Activated T-cell treated with anti-CD3 and anti-CD28 coated beads, Interleukin-2, amount 50 U/mL, for 72 hours (primary cell): ENCODE measurements around the gene STRA6. TPM values are rescaled to one million over a fixed set of nuclear protein-coding genes. Genes with fewer than 3 reads are reported as not detected.

ENCODE experiments used
- ATAC-seq, 2 donors: fragments of 150-1000 bp; cut with Tn5 transposase; replicated peaks in 1 of 2; 2 replicates each; pipeline ENCODE4 v1.10.0; 2021; ENCODE audit warnings: moderate library complexity in 2 of 2, mild to moderate bottlenecking in 1 of 2
- DNase-seq, 2 donors: peaks; one replicate each; pipeline ENCODE4 v3.0.0; 2021 to 2022; ENCODE audit warnings: mixed read lengths in 1 of 2
- H3K27ac Mint-ChIP-seq: one replicate; pipeline ENCODE4 v1.8.0; 2022; ENCODE audit warnings: mild to moderate bottlenecking, moderate library complexity, mixed read lengths
- H3K27me3 Mint-ChIP-seq: one replicate; pipeline ENCODE4 v1.8.0; 2022; ENCODE audit warnings: low read depth, mixed read lengths
- H3K36me3 Mint-ChIP-seq, 2 donors: one replicate each; pipeline ENCODE4 v1.8.0; 2022; ENCODE audit warnings: mixed read lengths in 2 of 2, mild to moderate bottlenecking in 1 of 2; ENCODE audit not compliant: insufficient read depth in 2 of 2
- H3K4me1 Mint-ChIP-seq: one replicate; pipeline ENCODE4 v1.8.0; 2022; ENCODE audit warnings: low read depth, mixed read lengths
- H3K4me3 Mint-ChIP-seq, 2 donors: one replicate each; pipeline ENCODE4 v1.8.0; 2022; ENCODE audit warnings: mild to moderate bottlenecking in 2 of 2, mixed read lengths in 2 of 2, moderate library complexity in 2 of 2
- H3K9me3 Mint-ChIP-seq, 2 donors: one replicate each; pipeline ENCODE4 v1.8.0; 2022; ENCODE audit warnings: mixed read lengths in 2 of 2
- total RNA-seq, 2 donors: library from RNA; stranded (reverse); gene quantifications; one replicate each; pipeline ENCODE4 v1.2.3, GENCODE V29; 2022

The STRA6 gene
- total RNA-seq, 2 donors from 2014 or later = 0.43 to 0.46 TPM

GRCh38 chr15:74235962-74236361, 33.4 kb upstream of the STRA6 start, which contains the start of gene CCDC33:
Gene CCDC33, plus strand, starts transcription at chr15:74236326. Its CDS starts 394 bp downstream, at chr15:74236720.
- no peaks in the 10 kb centered on the region for H3K36me3 Mint-ChIP-seq
- H3K4me3 Mint-ChIP-seq = no peak within 1 kb of the TSS
- H3K27ac Mint-ChIP-seq = no peak within 1 kb of the TSS
- no peak for DNase-seq
- no peak for ATAC-seq
- H3K4me1 Mint-ChIP-seq = no peaks in the 10 kb centered on the region
- no peaks in the 10 kb centered on the region for H3K9me3 Mint-ChIP-seq
- H3K27me3 Mint-ChIP-seq = peaks cover under 1% of the 10 kb centered on the region

- no peaks in the 10 kb centered on the region for H3K27me3 Mint-ChIP-seq
These were observed 31.9 kb upstream of the STRA6 start for GRCh38 chr15:74234598-74234875.

DNA sequence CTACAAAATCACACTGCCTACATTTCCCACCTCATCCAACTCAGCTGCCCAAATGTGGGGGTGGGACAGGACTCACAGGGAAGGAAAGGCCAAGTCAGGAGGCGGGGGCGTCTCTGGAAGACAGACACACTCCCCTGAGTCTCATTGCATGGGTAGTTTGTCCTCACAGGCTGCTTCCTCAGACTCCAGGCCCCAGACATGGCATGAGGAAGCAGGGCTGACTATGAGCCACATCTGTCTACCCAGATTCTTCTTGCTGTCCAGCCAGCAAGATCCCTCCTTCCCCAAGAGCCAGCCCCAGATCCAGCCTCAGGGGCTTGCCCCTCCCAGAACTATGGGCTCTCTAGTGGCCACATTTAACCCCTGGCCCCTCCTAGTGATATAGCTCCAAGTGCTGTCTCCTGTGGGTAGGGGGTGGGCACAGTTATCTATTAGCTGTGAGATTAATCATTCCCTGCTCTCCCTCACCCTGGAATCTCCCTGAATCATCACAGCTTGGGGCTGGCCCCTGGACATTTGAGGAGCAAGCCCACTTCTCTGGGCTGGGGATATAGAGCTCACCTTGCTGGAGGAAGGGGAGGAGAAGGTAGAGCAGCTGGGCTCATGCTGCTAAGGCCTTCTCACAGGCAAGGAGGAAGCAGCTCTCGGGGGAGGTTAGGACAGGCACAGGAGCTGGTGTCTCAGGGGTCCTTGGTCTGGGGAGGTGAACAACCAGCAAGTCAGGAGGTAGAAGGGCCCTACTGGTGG, 31.4 kb upstream of the STRA6 start:
- ATAC-seq = no peak
- Mint-ChIP-seq H3K4me3 (no peak overlapping the region), H3K27ac (no peak overlapping the region), H3K9me3 (no peaks in the 10 kb centered on the region), H3K4me1 (no peaks in the 10 kb centered on the region), H3K36me3 (no peaks in the 10 kb centered on the region), H3K27me3 (no peaks in the 10 kb centered on the region)
- DNase-seq = no peak

More at GRCh38 chr15:74234598-74234875, 31.9 kb upstream of the STRA6 start:
- ATAC-seq = no peak
- Mint-ChIP-seq H3K36me3 (no peaks in the 10 kb centered on the region), H3K4me1 (no peaks in the 10 kb centered on the region), H3K27ac (no peak overlapping the region), H3K4me3 (no peak overlapping the region), H3K9me3 (no peaks in the 10 kb centered on the region)
- no peak for DNase-seq

DNA sequence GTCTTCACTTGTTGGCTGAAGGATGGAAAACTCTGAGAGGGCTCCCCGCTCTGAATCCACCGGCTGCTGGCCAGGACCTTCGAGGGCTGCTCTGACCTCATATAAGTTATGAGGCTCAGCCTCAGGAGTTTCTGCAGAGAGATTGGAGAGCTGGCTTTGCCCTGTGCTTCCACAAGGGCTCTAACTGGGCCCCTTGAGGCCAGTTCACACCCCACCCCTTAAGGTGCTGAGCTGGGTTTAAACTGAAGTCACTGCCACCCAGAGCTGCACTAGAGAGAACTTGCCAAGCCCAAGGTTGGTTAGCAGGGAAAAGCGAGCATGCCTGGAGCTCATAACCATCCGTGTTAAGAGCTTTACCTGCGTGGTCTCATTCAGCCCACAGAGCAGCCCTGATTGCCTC, 30.8 kb upstream of the STRA6 start:
- H3K4me3 Mint-ChIP-seq = no peak overlapping the region
- ATAC-seq = no peak
- H3K27ac Mint-ChIP-seq = no peak overlapping the region
- no peaks in the 10 kb centered on the region for H3K4me1 Mint-ChIP-seq
- H3K36me3 Mint-ChIP-seq = no peaks in the 10 kb centered on the region
- no peaks in the 10 kb centered on the region for H3K27me3 Mint-ChIP-seq
- DNase-seq = no peak
- no peaks in the 10 kb centered on the region for H3K9me3 Mint-ChIP-seq

GRCh38 chr15:74231475-74231874, 28.9 kb upstream of the STRA6 start:
- no peak for ATAC-seq

DNA sequence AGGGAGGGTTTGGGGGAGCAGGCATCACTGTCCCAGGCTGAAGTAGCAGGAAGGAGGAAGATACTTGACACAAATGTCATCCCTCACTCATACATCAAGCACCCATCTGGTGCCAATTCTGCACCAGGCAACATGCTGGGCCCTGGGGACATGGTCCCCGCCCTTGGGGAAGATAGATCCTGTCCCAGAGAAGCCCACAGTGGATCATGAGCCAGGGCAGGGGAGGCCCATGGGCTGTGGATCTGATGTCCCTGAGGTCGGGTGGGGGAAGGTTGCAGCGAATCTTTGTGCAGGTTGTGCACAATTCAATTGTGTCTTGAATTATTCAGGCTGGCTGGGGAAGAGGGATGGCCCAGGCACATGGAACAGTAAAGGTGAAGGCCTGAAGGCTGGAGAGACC, 27.1 kb upstream of the STRA6 start:
- peaks cover 8% of the 10 kb centered on the region for H3K27me3 Mint-ChIP-seq
- no peaks in the 10 kb centered on the region for H3K36me3 Mint-ChIP-seq
- no peak overlapping the region for H3K4me3 Mint-ChIP-seq
- DNase-seq = no peak
- no peaks in the 10 kb centered on the region for H3K9me3 Mint-ChIP-seq
- no peak for ATAC-seq
- no peak overlapping the region for H3K27ac Mint-ChIP-seq
- no peaks in the 10 kb centered on the region for H3K4me1 Mint-ChIP-seq

More at GRCh38 chr15:74231475-74231874, 28.9 kb upstream of the STRA6 start:
- H3K27me3 Mint-ChIP-seq = peaks cover 7% of the 10 kb centered on the region
- no peak for DNase-seq
- no peaks in the 10 kb centered on the region for H3K36me3 Mint-ChIP-seq
- H3K4me3 Mint-ChIP-seq = no peak overlapping the region
- H3K27ac Mint-ChIP-seq = no peak overlapping the region
- no peaks in the 10 kb centered on the region for H3K9me3 Mint-ChIP-seq
- H3K4me1 Mint-ChIP-seq = no peaks in the 10 kb centered on the region

GRCh38 chr15:74228723-74229081, 26.1 kb upstream of the STRA6 start:
- H3K36me3 Mint-ChIP-seq = no peaks in the 10 kb centered on the region
- DNase-seq = no peak
- H3K4me1 Mint-ChIP-seq = no peaks in the 10 kb centered on the region
- ATAC-seq = no peak
- no peak overlapping the region for H3K27ac Mint-ChIP-seq
- H3K9me3 Mint-ChIP-seq = no peaks in the 10 kb centered on the region
- H3K27me3 Mint-ChIP-seq = peaks cover 18% of the 10 kb centered on the region
- no peak overlapping the region for H3K4me3 Mint-ChIP-seq

- Mint-ChIP-seq H3K4me1 (no peaks in the 10 kb centered on the region), H3K27me3 (peaks cover 23% of the 10 kb centered on the region), H3K4me3 (no peak overlapping the region), H3K27ac (no peak overlapping the region), H3K36me3 (no peaks in the 10 kb centered on the region), H3K9me3 (no peaks in the 10 kb centered on the region)
- DNase-seq = no peak
- no peak for ATAC-seq
These were observed 25.6 kb upstream of the STRA6 start for GRCh38 chr15:74227968-74228722.

GRCh38 chr15:74226761-74227540, 24.4 kb upstream of the STRA6 start:
- Mint-ChIP-seq H3K27me3 (peaks cover 28% of the 10 kb centered on the region), H3K9me3 (no peaks in the 10 kb centered on the region), H3K4me3 (no peak overlapping the region), H3K36me3 (no peaks in the 10 kb centered on the region), H3K27ac (no peak overlapping the region), H3K4me1 (no peaks in the 10 kb centered on the region)
- DNase-seq (no peak), ATAC-seq (no peak)

DNA sequence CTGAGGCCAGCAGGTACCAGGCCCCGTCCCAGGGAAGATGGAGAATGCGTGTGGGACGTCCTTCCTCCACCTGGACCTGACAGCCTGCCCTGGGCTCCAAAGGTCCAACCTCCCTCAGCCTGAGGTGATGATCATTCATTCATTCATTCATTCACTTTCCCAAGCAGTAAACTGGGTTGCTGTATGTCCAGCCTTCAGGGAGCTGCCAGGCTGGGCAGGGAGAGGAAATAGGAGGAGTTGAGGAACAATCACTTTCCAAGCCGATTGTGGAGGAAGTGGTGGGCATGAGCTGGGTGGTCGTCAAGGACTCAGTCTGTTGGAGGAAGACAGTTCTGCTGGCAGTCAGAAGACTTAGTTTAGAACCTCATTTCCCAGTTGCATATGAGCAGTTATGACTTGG, 23.3 kb upstream of the STRA6 start:
- Mint-ChIP-seq H3K9me3 (no peaks in the 10 kb centered on the region), H3K27ac (no peak overlapping the region), H3K4me1 (no peaks in the 10 kb centered on the region), H3K4me3 (no peak overlapping the region), H3K27me3 (peaks cover 28% of the 10 kb centered on the region), H3K36me3 (no peaks in the 10 kb centered on the region)
- ATAC-seq (no peak), DNase-seq (no peak)

DNA sequence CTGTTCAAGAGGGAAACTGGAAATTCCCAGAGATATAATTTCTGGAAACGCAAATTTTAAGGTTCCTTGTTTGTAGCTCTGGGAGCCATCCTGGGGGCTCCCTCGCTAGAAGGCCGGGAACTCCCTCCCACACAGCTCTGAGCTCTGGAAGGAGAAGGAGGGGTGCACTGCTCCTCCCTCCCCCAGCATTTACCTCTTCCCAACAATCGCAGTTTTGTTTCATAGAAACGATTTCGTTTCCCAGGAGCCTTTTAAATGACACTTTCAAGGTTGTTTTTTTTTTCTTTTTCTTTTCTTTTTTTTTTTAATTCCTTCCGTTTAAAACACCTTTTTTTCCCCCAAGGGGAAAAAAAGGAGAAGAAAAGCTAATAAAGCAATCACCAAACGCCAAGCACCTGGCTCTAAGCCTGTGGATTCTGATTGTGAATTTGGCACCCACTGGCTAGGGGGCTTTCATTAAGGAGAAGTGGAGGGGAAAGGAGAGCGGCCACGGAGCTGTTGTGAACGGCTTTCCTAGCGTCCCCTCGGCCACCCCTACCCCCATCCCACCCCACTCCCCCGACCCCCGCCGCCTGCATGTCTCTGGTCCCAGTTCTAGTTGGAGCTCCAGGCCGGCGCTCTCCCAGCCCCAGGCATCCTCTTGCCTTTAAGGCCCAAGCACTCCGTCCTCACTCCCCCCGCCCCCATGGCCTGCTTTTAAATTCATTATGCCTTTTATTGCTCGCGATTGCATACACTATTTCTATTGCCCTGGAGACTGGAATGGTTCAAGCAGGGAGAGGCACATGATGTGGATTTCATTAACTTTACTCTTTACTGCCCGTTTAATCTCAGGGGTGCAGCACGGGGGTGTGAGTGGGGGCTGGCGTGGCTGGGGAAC, 19.9 kb upstream of the STRA6 start:
- no peaks in the 10 kb centered on the region for H3K4me1 Mint-ChIP-seq
- no peak overlapping the region for H3K27ac Mint-ChIP-seq
- no peak for ATAC-seq

GRCh38 chr15:74221399-74222239, 19.0 kb upstream of the STRA6 start:
- no peaks in the 10 kb centered on the region for H3K4me1 Mint-ChIP-seq
- ATAC-seq = no peak
- DNase-seq = no peak
- H3K36me3 Mint-ChIP-seq = no peaks in the 10 kb centered on the region
- H3K27ac Mint-ChIP-seq = no peak overlapping the region
- H3K9me3 Mint-ChIP-seq = no peaks in the 10 kb centered on the region
- no peak overlapping the region for H3K4me3 Mint-ChIP-seq
- peaks cover 36% of the 10 kb centered on the region for H3K27me3 Mint-ChIP-seq

More for the DNA sequence above, 19.9 kb upstream of the STRA6 start:
- Mint-ChIP-seq H3K9me3 (no peaks in the 10 kb centered on the region), H3K4me3 (no peak overlapping the region), H3K27me3 (peaks cover 36% of the 10 kb centered on the region), H3K36me3 (no peaks in the 10 kb centered on the region)
- DNase-seq = no peak
